Panc1 (cell line): Measurements from ENCODE around the gene CNN3.

Experiments
- CTCF ChIP-seq: fragments of 450-650 bp; IDR thresholded peaks from 2 replicates; pipeline ENCODE4 v1.5.1; 2017; ENCODE audit warnings: mild to moderate bottlenecking
- TF ChIP-seq, protein P1 (sequence below), 2 experiments: IDR thresholded peaks; 2 replicates each; pipeline ENCODE4 v1.6.1; 2011 to 2012; ENCODE audit warnings: low read depth in 2 of 2, control low read depth in 1 of 2, low read length in 1 of 2, mild to moderate bottlenecking in 1 of 2, moderate library complexity in 1 of 2; ENCODE audit not compliant: insufficient read depth in 1 of 2

GRCh38 chr1:94936861-94937620, 10.1 kb upstream of the CNN3 start:
- no peak for TF ChIP-seq CTCF
- TF ChIP-seq, protein P1, sequence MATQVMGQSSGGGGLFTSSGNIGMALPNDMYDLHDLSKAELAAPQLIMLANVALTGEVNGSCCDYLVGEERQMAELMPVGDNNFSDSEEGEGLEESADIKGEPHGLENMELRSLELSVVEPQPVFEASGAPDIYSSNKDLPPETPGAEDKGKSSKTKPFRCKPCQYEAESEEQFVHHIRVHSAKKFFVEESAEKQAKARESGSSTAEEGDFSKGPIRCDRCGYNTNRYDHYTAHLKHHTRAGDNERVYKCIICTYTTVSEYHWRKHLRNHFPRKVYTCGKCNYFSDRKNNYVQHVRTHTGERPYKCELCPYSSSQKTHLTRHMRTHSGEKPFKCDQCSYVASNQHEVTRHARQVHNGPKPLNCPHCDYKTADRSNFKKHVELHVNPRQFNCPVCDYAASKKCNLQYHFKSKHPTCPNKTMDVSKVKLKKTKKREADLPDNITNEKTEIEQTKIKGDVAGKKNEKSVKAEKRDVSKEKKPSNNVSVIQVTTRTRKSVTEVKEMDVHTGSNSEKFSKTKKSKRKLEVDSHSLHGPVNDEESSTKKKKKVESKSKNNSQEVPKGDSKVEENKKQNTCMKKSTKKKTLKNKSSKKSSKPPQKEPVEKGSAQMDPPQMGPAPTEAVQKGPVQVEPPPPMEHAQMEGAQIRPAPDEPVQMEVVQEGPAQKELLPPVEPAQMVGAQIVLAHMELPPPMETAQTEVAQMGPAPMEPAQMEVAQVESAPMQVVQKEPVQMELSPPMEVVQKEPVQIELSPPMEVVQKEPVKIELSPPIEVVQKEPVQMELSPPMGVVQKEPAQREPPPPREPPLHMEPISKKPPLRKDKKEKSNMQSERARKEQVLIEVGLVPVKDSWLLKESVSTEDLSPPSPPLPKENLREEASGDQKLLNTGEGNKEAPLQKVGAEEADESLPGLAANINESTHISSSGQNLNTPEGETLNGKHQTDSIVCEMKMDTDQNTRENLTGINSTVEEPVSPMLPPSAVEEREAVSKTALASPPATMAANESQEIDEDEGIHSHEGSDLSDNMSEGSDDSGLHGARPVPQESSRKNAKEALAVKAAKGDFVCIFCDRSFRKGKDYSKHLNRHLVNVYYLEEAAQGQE (IDR thresholded peaks at IDR 0.05; ENCODE audit: insufficient read depth in 1 of 2, low read depth in 2 of 2, low read length in 1 of 2) = no peak
